ENCODE measurements around the gene ZNF792. TPM values are rescaled to one million over a fixed set of nuclear protein-coding genes. Genes with fewer than 3 reads are reported as not detected.
"Not testable (repeated sequence)": the region's sequence is repeated elsewhere in the genome, so short reads cannot be mapped to it uniquely, and the experiment has no call there.

Gene ZNF792
- total RNA-seq, 2 donors from 2014 or later, result 30.2 to 32.1 TPM

DNA sequence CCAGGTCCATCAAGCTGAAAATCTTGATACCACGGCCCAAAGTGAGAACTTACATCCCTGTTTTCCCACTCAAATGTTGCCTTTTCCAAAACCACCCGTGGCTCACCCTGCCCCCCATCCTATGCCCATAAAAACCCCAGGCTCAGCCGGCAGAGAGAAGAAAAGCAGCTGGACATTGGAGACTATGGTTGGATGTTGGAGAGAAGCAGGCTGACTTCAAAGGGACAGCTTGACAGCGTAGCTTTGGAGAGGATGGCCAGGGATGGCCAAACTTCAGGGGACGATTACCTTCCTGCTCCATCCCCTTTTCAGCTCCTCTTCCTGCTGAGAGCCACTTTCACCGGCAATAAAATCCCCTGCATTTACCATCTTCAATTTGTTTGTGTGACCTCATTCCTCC is 3.5 kb upstream of the ZNF792 start:
- Mint-ChIP-seq H3K27ac (no peak overlapping the region), H3K4me1 (peaks cover 8% of the 10 kb centered on the region), H3K36me3 (ENCODE audit: low read depth) (peaks cover 6% of the 10 kb centered on the region), H3K4me3 (no peak overlapping the region), H3K27me3 (ENCODE audit: insufficient read depth) (peaks cover 6% of the 10 kb centered on the region), H3K9me3 (peaks cover 72% of the 10 kb centered on the region)
- no peak for DNase-seq
- 87 to 89% methylated on average over 3 to 5 of the region's 6 CpGs for WGBS, 2 experiments (ENCODE audit: insufficient coverage in 1 of 2, insufficient read length in 1 of 2)
- H3K36me3 ChIP-seq (ENCODE audit: control insufficient read depth, insufficient read depth, low read length), result no peaks in the 10 kb centered on the region
- TF ChIP-seq, protein P1, sequence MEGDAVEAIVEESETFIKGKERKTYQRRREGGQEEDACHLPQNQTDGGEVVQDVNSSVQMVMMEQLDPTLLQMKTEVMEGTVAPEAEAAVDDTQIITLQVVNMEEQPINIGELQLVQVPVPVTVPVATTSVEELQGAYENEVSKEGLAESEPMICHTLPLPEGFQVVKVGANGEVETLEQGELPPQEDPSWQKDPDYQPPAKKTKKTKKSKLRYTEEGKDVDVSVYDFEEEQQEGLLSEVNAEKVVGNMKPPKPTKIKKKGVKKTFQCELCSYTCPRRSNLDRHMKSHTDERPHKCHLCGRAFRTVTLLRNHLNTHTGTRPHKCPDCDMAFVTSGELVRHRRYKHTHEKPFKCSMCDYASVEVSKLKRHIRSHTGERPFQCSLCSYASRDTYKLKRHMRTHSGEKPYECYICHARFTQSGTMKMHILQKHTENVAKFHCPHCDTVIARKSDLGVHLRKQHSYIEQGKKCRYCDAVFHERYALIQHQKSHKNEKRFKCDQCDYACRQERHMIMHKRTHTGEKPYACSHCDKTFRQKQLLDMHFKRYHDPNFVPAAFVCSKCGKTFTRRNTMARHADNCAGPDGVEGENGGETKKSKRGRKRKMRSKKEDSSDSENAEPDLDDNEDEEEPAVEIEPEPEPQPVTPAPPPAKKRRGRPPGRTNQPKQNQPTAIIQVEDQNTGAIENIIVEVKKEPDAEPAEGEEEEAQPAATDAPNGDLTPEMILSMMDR (conservative IDR thresholded peaks at IDR 0.05), result no peak
- no peaks in the 10 kb centered on the region for H3K27me3 ChIP-seq (ENCODE audit: control insufficient read depth, insufficient read depth, low read length, poor library complexity, severe bottlenecking)
- H3K27ac ChIP-seq (ENCODE audit: low read depth, low read length), result no peak overlapping the region
- H3K9ac ChIP-seq (ENCODE audit: extremely low read depth, low read length, poor library complexity, severe bottlenecking), result no peak overlapping the region
- H3K4me1 ChIP-seq (ENCODE audit: control insufficient read depth, insufficient read depth, low read length), result no peaks in the 10 kb centered on the region
- peaks cover 53% of the 10 kb centered on the region for H3K9me3 ChIP-seq (ENCODE audit: control insufficient read depth, low read length)
- peak overlapping the region; percentile 40 for H3K4me3 ChIP-seq (ENCODE audit: low read length)

DNA sequence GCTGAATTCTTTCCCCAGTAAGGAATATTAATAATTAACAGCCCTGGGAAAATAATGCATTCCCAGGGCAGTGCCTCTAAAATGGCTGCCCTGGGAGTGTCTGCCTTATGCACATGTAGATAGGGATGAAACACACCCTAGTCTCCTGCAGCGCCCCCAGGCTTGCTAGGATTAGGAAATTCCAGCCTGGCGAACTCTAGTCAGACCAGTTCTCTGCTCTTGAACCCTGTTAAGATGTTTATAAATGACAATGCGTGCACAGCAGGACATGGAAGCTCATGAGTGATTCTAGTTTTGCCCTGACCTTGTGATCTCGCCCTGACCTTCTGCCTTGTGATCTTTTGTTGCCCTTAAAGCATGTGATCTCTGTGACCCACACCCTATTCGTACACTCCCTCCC is 1.5 kb upstream of the ZNF792 start:
- H3K36me3 ChIP-seq (ENCODE audit: control insufficient read depth, insufficient read depth, low read length), result peaks cover 18% of the 10 kb centered on the region
- peaks cover 83% of the 10 kb centered on the region for H3K9me3 Mint-ChIP-seq

DNA sequence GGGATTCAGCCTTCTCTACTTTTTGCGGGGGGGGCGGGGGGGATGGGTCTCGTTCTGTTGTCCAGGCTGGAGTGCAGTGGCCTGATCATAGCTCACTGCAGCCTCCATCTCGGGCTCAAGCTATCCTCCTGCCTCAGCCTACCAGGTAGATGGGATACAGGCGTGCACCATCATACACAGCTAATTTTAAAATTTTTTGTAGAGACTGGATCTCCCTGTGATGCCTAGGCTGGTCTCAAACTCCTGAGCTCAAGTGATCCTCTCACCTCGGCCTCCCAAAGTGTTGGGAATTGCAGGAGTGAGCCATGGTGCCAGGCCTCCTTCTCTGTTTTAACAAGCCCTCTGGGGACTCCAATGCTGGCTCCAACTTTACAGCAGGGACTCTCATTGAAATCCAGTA is 569 bp upstream of the ZNF792 start:
- peaks cover 83% of the 10 kb centered on the region for H3K9me3 Mint-ChIP-seq
- peaks cover 10% of the 10 kb centered on the region for H3K4me1 Mint-ChIP-seq
- H3K9ac ChIP-seq (ENCODE audit: extremely low read depth, low read length, poor library complexity, severe bottlenecking), result no peak overlapping the region
- peaks cover 65% of the 10 kb centered on the region for H3K9me3 ChIP-seq (ENCODE audit: control insufficient read depth, low read length)
- H3K27me3 ChIP-seq (ENCODE audit: control insufficient read depth, insufficient read depth, low read length, poor library complexity, severe bottlenecking), result no peaks in the 10 kb centered on the region
- TF ChIP-seq, protein P1 (conservative IDR thresholded peaks at IDR 0.05), result no peak
- H3K4me1 ChIP-seq (ENCODE audit: control insufficient read depth, insufficient read depth, low read length), result no peaks in the 10 kb centered on the region
- H3K4me3 Mint-ChIP-seq, result peak overlapping the region; percentile 85
- no peak overlapping the region for H3K27ac Mint-ChIP-seq
- 58 to 64% methylated on average over 5 to 6 of the region's 6 CpGs for WGBS, 2 experiments (ENCODE audit: insufficient coverage in 1 of 2, insufficient read length in 1 of 2)
- no peak overlapping the region for H3K27ac ChIP-seq (ENCODE audit: low read depth, low read length)
- H3K27me3 Mint-ChIP-seq (ENCODE audit: insufficient read depth), result peaks cover 6% of the 10 kb centered on the region
- H3K36me3 ChIP-seq (ENCODE audit: control insufficient read depth, insufficient read depth, low read length), result peaks cover 27% of the 10 kb centered on the region
- H3K36me3 Mint-ChIP-seq (ENCODE audit: low read depth), result peaks cover 34% of the 10 kb centered on the region
- H3K4me3 ChIP-seq (ENCODE audit: low read length), result peak overlapping the region; percentile 99
- DNase-seq, result no peak

More for the DNA sequence above, 1.5 kb upstream of the ZNF792 start:
- H3K27me3 Mint-ChIP-seq (ENCODE audit: insufficient read depth); H3K4me1 ChIP-seq (ENCODE audit: control insufficient read depth, insufficient read depth, low read length); H3K9ac ChIP-seq (ENCODE audit: extremely low read depth, low read length, poor library complexity, severe bottlenecking); H3K4me3 ChIP-seq (ENCODE audit: low read length); H3K27me3 ChIP-seq (ENCODE audit: control insufficient read depth, insufficient read depth, low read length, poor library complexity, severe bottlenecking); DNase-seq; H3K27ac Mint-ChIP-seq; H3K4me3 Mint-ChIP-seq; H3K27ac ChIP-seq (ENCODE audit: low read depth, low read length): not testable (repeated sequence)
- peaks cover 65% of the 10 kb centered on the region for H3K9me3 ChIP-seq (ENCODE audit: control insufficient read depth, low read length)
- Mint-ChIP-seq H3K4me1 (peaks cover 10% of the 10 kb centered on the region), H3K36me3 (ENCODE audit: low read depth) (peaks cover 25% of the 10 kb centered on the region)
- 84 to 86% methylated on average over 1 to 5 of the region's 5 CpGs for WGBS, 2 experiments (ENCODE audit: insufficient coverage in 1 of 2, insufficient read length in 1 of 2)

All from endodermal cell (in vitro differentiated cells).